Measurements from ENCODE around the gene RAB26.
"Not testable (repeated sequence)": the region's sequence is repeated elsewhere in the genome, so short reads cannot be mapped to it uniquely, and the experiment has no call there.

DNA sequence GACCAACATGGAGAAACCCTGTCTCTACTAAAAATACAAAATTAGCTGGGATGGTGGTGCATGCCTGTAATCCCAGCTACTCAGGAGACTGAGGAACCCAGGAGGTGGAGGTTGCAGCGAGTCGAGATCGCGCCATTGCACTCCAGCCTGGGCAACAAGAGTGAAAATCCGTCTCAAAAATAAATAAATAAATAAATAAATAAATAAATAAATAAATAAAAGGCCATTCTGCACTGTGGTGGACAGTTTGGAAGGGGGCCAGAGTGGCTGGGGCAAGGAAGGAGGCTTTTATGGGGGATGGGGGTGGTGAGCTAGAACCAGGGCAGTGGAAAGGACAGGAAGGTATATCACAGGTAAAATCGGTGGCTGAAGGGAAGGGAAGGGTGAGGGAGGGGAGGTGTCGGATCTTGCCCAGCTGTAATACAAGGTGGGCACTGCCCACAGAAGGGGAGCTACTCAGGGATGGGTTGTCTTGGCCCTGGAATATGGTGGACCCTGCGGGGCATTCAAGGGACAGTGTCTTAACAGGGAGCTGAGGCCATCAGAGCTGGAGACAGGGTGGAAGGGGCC lies 54.8 kb downstream of the RAB26 start:
- TF ChIP-seq, protein P1, sequence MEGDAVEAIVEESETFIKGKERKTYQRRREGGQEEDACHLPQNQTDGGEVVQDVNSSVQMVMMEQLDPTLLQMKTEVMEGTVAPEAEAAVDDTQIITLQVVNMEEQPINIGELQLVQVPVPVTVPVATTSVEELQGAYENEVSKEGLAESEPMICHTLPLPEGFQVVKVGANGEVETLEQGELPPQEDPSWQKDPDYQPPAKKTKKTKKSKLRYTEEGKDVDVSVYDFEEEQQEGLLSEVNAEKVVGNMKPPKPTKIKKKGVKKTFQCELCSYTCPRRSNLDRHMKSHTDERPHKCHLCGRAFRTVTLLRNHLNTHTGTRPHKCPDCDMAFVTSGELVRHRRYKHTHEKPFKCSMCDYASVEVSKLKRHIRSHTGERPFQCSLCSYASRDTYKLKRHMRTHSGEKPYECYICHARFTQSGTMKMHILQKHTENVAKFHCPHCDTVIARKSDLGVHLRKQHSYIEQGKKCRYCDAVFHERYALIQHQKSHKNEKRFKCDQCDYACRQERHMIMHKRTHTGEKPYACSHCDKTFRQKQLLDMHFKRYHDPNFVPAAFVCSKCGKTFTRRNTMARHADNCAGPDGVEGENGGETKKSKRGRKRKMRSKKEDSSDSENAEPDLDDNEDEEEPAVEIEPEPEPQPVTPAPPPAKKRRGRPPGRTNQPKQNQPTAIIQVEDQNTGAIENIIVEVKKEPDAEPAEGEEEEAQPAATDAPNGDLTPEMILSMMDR (IDR thresholded peaks at IDR 0.05; ENCODE audit: low read depth, low read length, missing input control), result not testable (repeated sequence)
- TF ChIP-seq, protein P2, sequence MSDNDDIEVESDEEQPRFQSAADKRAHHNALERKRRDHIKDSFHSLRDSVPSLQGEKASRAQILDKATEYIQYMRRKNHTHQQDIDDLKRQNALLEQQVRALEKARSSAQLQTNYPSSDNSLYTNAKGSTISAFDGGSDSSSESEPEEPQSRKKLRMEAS (IDR thresholded peaks at IDR 0.05), result not testable (repeated sequence)
- TF ChIP-seq JUND (IDR thresholded peaks at IDR 0.05); GABPA (IDR thresholded peaks at IDR 0.05 in 1 of 2, conservative IDR thresholded peaks at IDR 0.05 in 1 of 2); NR2F2 (IDR thresholded peaks at IDR 0.05); RAD21 (IDR thresholded peaks at IDR 0.05); YY1 (IDR thresholded peaks at IDR 0.05); SP1 (IDR thresholded peaks at IDR 0.05); HNF4A (conservative IDR thresholded peaks at IDR 0.05); RXRA (IDR thresholded peaks at IDR 0.05): not testable (repeated sequence)
- TF ChIP-seq, protein P3, sequence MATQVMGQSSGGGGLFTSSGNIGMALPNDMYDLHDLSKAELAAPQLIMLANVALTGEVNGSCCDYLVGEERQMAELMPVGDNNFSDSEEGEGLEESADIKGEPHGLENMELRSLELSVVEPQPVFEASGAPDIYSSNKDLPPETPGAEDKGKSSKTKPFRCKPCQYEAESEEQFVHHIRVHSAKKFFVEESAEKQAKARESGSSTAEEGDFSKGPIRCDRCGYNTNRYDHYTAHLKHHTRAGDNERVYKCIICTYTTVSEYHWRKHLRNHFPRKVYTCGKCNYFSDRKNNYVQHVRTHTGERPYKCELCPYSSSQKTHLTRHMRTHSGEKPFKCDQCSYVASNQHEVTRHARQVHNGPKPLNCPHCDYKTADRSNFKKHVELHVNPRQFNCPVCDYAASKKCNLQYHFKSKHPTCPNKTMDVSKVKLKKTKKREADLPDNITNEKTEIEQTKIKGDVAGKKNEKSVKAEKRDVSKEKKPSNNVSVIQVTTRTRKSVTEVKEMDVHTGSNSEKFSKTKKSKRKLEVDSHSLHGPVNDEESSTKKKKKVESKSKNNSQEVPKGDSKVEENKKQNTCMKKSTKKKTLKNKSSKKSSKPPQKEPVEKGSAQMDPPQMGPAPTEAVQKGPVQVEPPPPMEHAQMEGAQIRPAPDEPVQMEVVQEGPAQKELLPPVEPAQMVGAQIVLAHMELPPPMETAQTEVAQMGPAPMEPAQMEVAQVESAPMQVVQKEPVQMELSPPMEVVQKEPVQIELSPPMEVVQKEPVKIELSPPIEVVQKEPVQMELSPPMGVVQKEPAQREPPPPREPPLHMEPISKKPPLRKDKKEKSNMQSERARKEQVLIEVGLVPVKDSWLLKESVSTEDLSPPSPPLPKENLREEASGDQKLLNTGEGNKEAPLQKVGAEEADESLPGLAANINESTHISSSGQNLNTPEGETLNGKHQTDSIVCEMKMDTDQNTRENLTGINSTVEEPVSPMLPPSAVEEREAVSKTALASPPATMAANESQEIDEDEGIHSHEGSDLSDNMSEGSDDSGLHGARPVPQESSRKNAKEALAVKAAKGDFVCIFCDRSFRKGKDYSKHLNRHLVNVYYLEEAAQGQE (IDR thresholded peaks at IDR 0.05), result not testable (repeated sequence)

Measured in liver (tissue), 3 donors.